Stromal cell of bone marrow (primary cell): ENCODE results near the gene MOK.
A peak's percentile ranks its signal among the peaks of the same experiment; 100 is the strongest.
"Not testable (repeated sequence)": the region's sequence is repeated elsewhere in the genome, so short reads cannot be mapped to it uniquely, and the experiment has no call there.

Experiments used
- DNase-seq: peaks from one replicate; pipeline ENCODE4 v3.0.0-alpha.2; 2012; ENCODE audit warnings: low read depth

MOK gene

GRCh38 chr14:102321456-102322422, 16.8 kb upstream of the MOK start:
- DNase-seq = no peak

GRCh38 chr14:102320671-102321455, 15.9 kb upstream of the MOK start:
- no peak for DNase-seq

- no peak for DNase-seq
Measured at GRCh38 chr14:102320033-102320660, 15.2 kb upstream of the MOK start.

GRCh38 chr14:102319351-102320032, 14.5 kb upstream of the MOK start, which contains the start of gene ZNF839:
ZNF839 (plus strand) TSS chr14:102319746; CDS start chr14:102319766, 20 bp downstream.
- peak; percentile 77 for DNase-seq

GRCh38 chr14:102318781-102319276, 13.9 kb upstream of the MOK start:
- no peak for DNase-seq

- DNase-seq = no peak
Measured at GRCh38 chr14:102317564-102318248, 12.7 kb upstream of the MOK start.

GRCh38 chr14:102316743-102317563, 12.0 kb upstream of the MOK start:
- DNase-seq = peak; percentile 82

- peak; percentile 38 for DNase-seq
Measured at GRCh38 chr14:102316338-102316742, 11.4 kb upstream of the MOK start.

- DNase-seq = no peak
Measured at GRCh38 chr14:102315121-102315520, 10.2 kb upstream of the MOK start.

- DNase-seq = peak; percentile 59
Measured at GRCh38 chr14:102314242-102315011, 9.5 kb upstream of the MOK start.

- DNase-seq = no peak
Measured at GRCh38 chr14:102303664-102304063, 1.3 kb downstream of the MOK start.

- DNase-seq = not testable (repeated sequence)
Measured at GRCh38 chr14:102298303-102299070, 6.5 kb downstream of the MOK start.

GRCh38 chr14:102297436-102298170, 7.4 kb downstream of the MOK start:
- DNase-seq = no peak

GRCh38 chr14:102295270-102295669, 9.7 kb downstream of the MOK start:
- DNase-seq = no peak

GRCh38 chr14:102293781-102294180, 11.2 kb downstream of the MOK start:
- DNase-seq = no peak

- DNase-seq = no peak
Measured at GRCh38 chr14:102292441-102292840, 12.5 kb downstream of the MOK start.

GRCh38 chr14:102288139-102288538, 16.8 kb downstream of the MOK start:
- no peak for DNase-seq

GRCh38 chr14:102285106-102285505, 19.9 kb downstream of the MOK start:
- no peak for DNase-seq
